MM.1S (cell line): ENCODE data around the gene PRODH2.
"Not testable (repeated sequence)": the region's sequence is repeated elsewhere in the genome, so short reads cannot be mapped to it uniquely, and the experiment has no call there.

ENCODE experiments used
- DNase-seq: peaks from one replicate; pipeline ENCODE4 v3.0.0-alpha.2; 2015
- H2AFZ ChIP-seq: fragments of 300-600 bp; sonication (generic); 2 replicates; pipeline ENCODE4 v1.6.0; 2016; ENCODE audit warnings: antibody characterized with exemption, low read length
- H3F3A ChIP-seq: fragments of 300-600 bp; sonication (generic); 2 replicates; pipeline ENCODE4 v1.6.1; 2016; ENCODE audit warnings: mild to moderate bottlenecking, antibody characterized with exemption, low read length, moderate library complexity, mixed read lengths; ENCODE audit not compliant: insufficient read depth
- H3K27ac ChIP-seq: fragments of 300-600 bp; sonication (generic); 2 replicates; pipeline ENCODE4 v1.5.1; 2016; ENCODE audit warnings: mild to moderate bottlenecking, low read length
- H3K27me3 ChIP-seq: fragments of 300-600 bp; sonication (generic); replicated peaks from 2 replicates; pipeline ENCODE4 v1.6.0; 2016; ENCODE audit warnings: low read length; ENCODE audit not compliant: insufficient read depth
- H3K36me3 ChIP-seq: fragments of 300-600 bp; sonication (generic); replicated peaks from 2 replicates; pipeline ENCODE4 v1.6.1; 2016; ENCODE audit warnings: mild to moderate bottlenecking, low read length, mixed read lengths; ENCODE audit not compliant: insufficient read depth
- H3K4me1 ChIP-seq: fragments of 300-600 bp; sonication (generic); 2 replicates; pipeline ENCODE4 v1.6.1; 2016; ENCODE audit warnings: low read length, mixed read lengths
- H3K4me2 ChIP-seq: fragments of 300-600 bp; sonication (generic); 2 replicates; pipeline ENCODE4 v1.6.0; 2016; ENCODE audit warnings: low read depth, low read length
- H3K4me3 ChIP-seq: fragments of 300-600 bp; sonication (generic); 2 replicates; pipeline ENCODE4 v1.5.1; 2016; ENCODE audit warnings: low read length, mixed read lengths
- H3K79me2 ChIP-seq: fragments of 300-600 bp; sonication (generic); 2 replicates; pipeline ENCODE4 v1.6.1; 2016; ENCODE audit warnings: mixed run types, low read length, mixed read lengths
- H3K9ac ChIP-seq: fragments of 300-600 bp; sonication (generic); 2 replicates; pipeline ENCODE4 v1.6.1; 2016; ENCODE audit warnings: low read length, mixed read lengths
- H3K9me2 ChIP-seq: fragments of 300-600 bp; sonication (generic); replicated peaks from 2 replicates; pipeline ENCODE4 v1.6.1; 2016; ENCODE audit warnings: mild to moderate bottlenecking, low read length, mixed read lengths; ENCODE audit not compliant: insufficient read depth
- H3K9me3 ChIP-seq: fragments of 300-600 bp; sonication (generic); replicated peaks from 2 replicates; pipeline ENCODE4 v1.6.1; 2016; ENCODE audit warnings: mild to moderate bottlenecking, low read length, mixed read lengths; ENCODE audit not compliant: insufficient read depth
- H4K20me1 ChIP-seq: fragments of 300-600 bp; sonication (generic); 2 replicates; pipeline ENCODE4 v1.6.1; 2016; ENCODE audit warnings: mild to moderate bottlenecking, low read length, moderate library complexity, mixed read lengths; ENCODE audit not compliant: insufficient read depth
- CTCF ChIP-seq: fragments of 300-600 bp; sonication (generic); IDR thresholded peaks from 2 replicates; pipeline ENCODE4 v1.5.1; 2016; ENCODE audit warnings: antibody characterized with exemption, low read length, mixed read lengths
- EZH2 ChIP-seq: fragments of 300-600 bp; sonication (generic); optimal IDR thresholded peaks from 2 replicates; pipeline ENCODE3; 2017; ENCODE audit warnings: low read depth, mild to moderate bottlenecking, antibody characterized with exemption, low read length, mixed read lengths
- EZH2phosphoT487 ChIP-seq: fragments of 300-600 bp; sonication (generic); IDR thresholded peaks from 2 replicates; pipeline ENCODE4 v1.6.1; 2018; ENCODE audit warnings: antibody characterized with exemption, low read length

PRODH2 gene

GRCh38 chr19:35797663-35798062, 15.0 kb downstream of the PRODH2 start:
- no peaks in the 10 kb centered on the region for H3F3A ChIP-seq
- H3K9me3 ChIP-seq: no peaks in the 10 kb centered on the region
- no peaks in the 10 kb centered on the region for H3K79me2 ChIP-seq
- H2AFZ ChIP-seq: no peak overlapping the region
- no peaks in the 10 kb centered on the region for H4K20me1 ChIP-seq
- H3K4me1 ChIP-seq: no peaks in the 10 kb centered on the region
- H3K9me2 ChIP-seq: no peaks in the 10 kb centered on the region
- peaks cover 73% of the 10 kb centered on the region for H3K27me3 ChIP-seq
- no peak overlapping the region for H3K27ac ChIP-seq
- H3K4me2 ChIP-seq: no peak overlapping the region
- TF ChIP-seq CTCF: no peak
- no peak for TF ChIP-seq EZH2
- no peak for TF ChIP-seq EZH2phosphoT487
- H3K9ac ChIP-seq: no peak overlapping the region
- H3K4me3 ChIP-seq: no peak overlapping the region
- no peak for DNase-seq
- H3K36me3 ChIP-seq: no peaks in the 10 kb centered on the region

- Histone ChIP-seq H3F3A (no peaks in the 10 kb centered on the region), H2AFZ (no peak overlapping the region), H3K27ac (no peak overlapping the region), H3K27me3 (peaks cover 73% of the 10 kb centered on the region), H3K79me2 (no peaks in the 10 kb centered on the region), H4K20me1 (no peaks in the 10 kb centered on the region), H3K9ac (no peak overlapping the region), H3K9me3 (no peaks in the 10 kb centered on the region), H3K9me2 (no peaks in the 10 kb centered on the region), H3K4me2 (no peak overlapping the region), H3K36me3 (no peaks in the 10 kb centered on the region), H3K4me3 (no peak overlapping the region), H3K4me1 (no peaks in the 10 kb centered on the region)
- DNase-seq: no peak
- TF ChIP-seq EZH2phosphoT487 (no peak), CTCF (no peak), EZH2 (no peak)
Measured at GRCh38 chr19:35796645-35797542, 15.8 kb downstream of the PRODH2 start.

GRCh38 chr19:35795564-35795963, 17.1 kb downstream of the PRODH2 start:
- H3K9ac ChIP-seq, H3K36me3 ChIP-seq, H3K27ac ChIP-seq, H3K4me3 ChIP-seq, H4K20me1 ChIP-seq, H3F3A ChIP-seq, H3K79me2 ChIP-seq, H2AFZ ChIP-seq, H3K9me2 ChIP-seq, DNase-seq, H3K4me2 ChIP-seq, H3K4me1 ChIP-seq, H3K9me3 ChIP-seq: not testable (repeated sequence)
- H3K27me3 ChIP-seq: peaks cover 67% of the 10 kb centered on the region
